DOHH2 (cell line): ENCODE measurements around the gene ANTKMT.

Source experiments
- CTCF ChIP-seq: fragments of 200-600 bp; sonication (generic); IDR thresholded peaks from one replicate; pipeline ENCODE4 v1.5.1; 2014; ENCODE audit warnings: antibody characterized with exemption, mild to moderate bottlenecking, low read depth, low read length; ENCODE audit not compliant: poor library complexity, severe bottlenecking
- EZH2phosphoT487 ChIP-seq: fragments of 200-600 bp; sonication (generic); IDR thresholded peaks from 2 replicates; pipeline ENCODE4 v1.6.1; 2017; ENCODE audit warnings: borderline replicate concordance, mild to moderate bottlenecking, antibody characterized with exemption, low read length, moderate library complexity, mixed read lengths

GRCh38 chr16:749010-749409, 28.1 kb downstream of the ANTKMT start:
- no peak for TF ChIP-seq CTCF
- TF ChIP-seq EZH2phosphoT487 = no peak
